HEK293 (cell line): Measurements from ENCODE around the gene SYNE3.

ENCODE experiments used
- CTCF ChIP-seq: fragments of 450-650 bp; formaldehyde crosslinking; IDR thresholded peaks from 2 replicates; pipeline ENCODE4 v1.5.1; 2016; ENCODE audit warnings: missing biosample characterization, missing genetic modification characterization
- KLF7 ChIP-seq: fragments of 450-650 bp; formaldehyde crosslinking; IDR thresholded peaks from 2 replicates; pipeline ENCODE4 v1.5.1; 2016; ENCODE audit warnings: missing biosample characterization, missing genetic modification characterization, borderline replicate concordance
- PRDM1 ChIP-seq: fragments of 450-650 bp; formaldehyde crosslinking; IDR thresholded peaks from 2 replicates; pipeline ENCODE4; 2016; ENCODE audit warnings: missing biosample characterization, missing genetic modification characterization
- PRDM2 ChIP-seq: fragments of 450-650 bp; formaldehyde crosslinking; IDR thresholded peaks from 2 replicates; pipeline ENCODE4 v1.5.1; 2016; ENCODE audit warnings: missing biosample characterization, missing genetic modification characterization, borderline replicate concordance
- TCF7L2 ChIP-seq: IDR thresholded peaks from 2 replicates; pipeline ENCODE4 v1.6.1; 2011; ENCODE audit warnings: low read depth, mild to moderate bottlenecking, inconsistent platforms, low read length, moderate library complexity, borderline replicate concordance
- ZBTB48 ChIP-seq: fragments of 450-650 bp; formaldehyde crosslinking; IDR thresholded peaks from 2 replicates; pipeline ENCODE4 v1.5.1; 2016; ENCODE audit warnings: missing biosample characterization, missing genetic modification characterization
- ZNF114 ChIP-seq: fragments of 450-650 bp; formaldehyde crosslinking; IDR thresholded peaks from 2 replicates; pipeline ENCODE4 v1.5.0; 2017; ENCODE audit warnings: missing biosample characterization, missing genetic modification characterization
- ZNF155 ChIP-seq: fragments of 450-650 bp; formaldehyde crosslinking; IDR thresholded peaks from 2 replicates; pipeline ENCODE4 v1.5.1; 2016; ENCODE audit warnings: missing biosample characterization, missing genetic modification characterization
- ZNF18 ChIP-seq: fragments of 450-650 bp; formaldehyde crosslinking; IDR thresholded peaks from 2 replicates; pipeline ENCODE4 v1.5.1; 2016; ENCODE audit warnings: missing biosample characterization, missing genetic modification characterization
- ZNF19 ChIP-seq: fragments of 450-650 bp; formaldehyde crosslinking; IDR thresholded peaks from 2 replicates; pipeline ENCODE4; 2016; ENCODE audit warnings: missing biosample characterization, missing genetic modification characterization, low read depth
- ZNF2 ChIP-seq: fragments of 450-650 bp; formaldehyde crosslinking; IDR thresholded peaks from 2 replicates; pipeline ENCODE4 v1.5.1; 2016; ENCODE audit warnings: missing biosample characterization, missing genetic modification characterization
- ZNF214 ChIP-seq: fragments of 450-650 bp; formaldehyde crosslinking; IDR thresholded peaks from 2 replicates; pipeline ENCODE4 v1.5.1; 2017; ENCODE audit warnings: missing biosample characterization, mild to moderate bottlenecking, missing genetic modification characterization, borderline replicate concordance
- ZNF23 ChIP-seq: fragments of 450-650 bp; formaldehyde crosslinking; IDR thresholded peaks from 2 replicates; pipeline ENCODE4 v1.5.1; 2016; ENCODE audit warnings: missing biosample characterization, missing genetic modification characterization, borderline replicate concordance
- ZNF354C ChIP-seq: fragments of 450-650 bp; formaldehyde crosslinking; IDR thresholded peaks from 2 replicates; pipeline ENCODE4 v1.5.1; 2016; ENCODE audit warnings: missing biosample characterization, missing genetic modification characterization, low read depth, borderline replicate concordance
- ZNF433 ChIP-seq: fragments of 450-650 bp; formaldehyde crosslinking; IDR thresholded peaks from 2 replicates; pipeline ENCODE4 v1.5.1; 2016; ENCODE audit warnings: missing biosample characterization, missing genetic modification characterization, low read depth
- ZNF513 ChIP-seq: fragments of 450-650 bp; IDR thresholded peaks from 2 replicates; pipeline ENCODE4 v1.5.1; 2018; ENCODE audit warnings: missing biosample characterization, missing genetic modification characterization
- ZNF521 ChIP-seq: fragments of 450-650 bp; formaldehyde crosslinking; IDR thresholded peaks from 2 replicates; pipeline ENCODE4 v1.5.1; 2017; ENCODE audit warnings: missing biosample characterization, mild to moderate bottlenecking, missing genetic modification characterization
- ZNF561 ChIP-seq: fragments of 450-650 bp; IDR thresholded peaks from 2 replicates; pipeline ENCODE4 v1.5.1; 2018; ENCODE audit warnings: missing biosample characterization, missing genetic modification characterization, borderline replicate concordance
- ZNF600 ChIP-seq: fragments of 450-650 bp; formaldehyde crosslinking; IDR thresholded peaks from 2 replicates; pipeline ENCODE4 v1.5.1; 2016; ENCODE audit warnings: missing biosample characterization, missing genetic modification characterization
- ZNF654 ChIP-seq: fragments of 450-650 bp; formaldehyde crosslinking; IDR thresholded peaks from 2 replicates; pipeline ENCODE4 v1.5.1; 2016; ENCODE audit warnings: low read depth, missing biosample characterization, missing genetic modification characterization
- ZNF658 ChIP-seq: fragments of 450-650 bp; formaldehyde crosslinking; IDR thresholded peaks from 2 replicates; pipeline ENCODE4; 2016; ENCODE audit warnings: missing biosample characterization, missing genetic modification characterization
- ZNF843 ChIP-seq: fragments of 450-650 bp; formaldehyde crosslinking; IDR thresholded peaks from 2 replicates; pipeline ENCODE4 v1.5.1; 2016; ENCODE audit warnings: missing biosample characterization, missing genetic modification characterization
- TF ChIP-seq, protein P1 (sequence below): fragments of 450-650 bp; formaldehyde crosslinking; IDR thresholded peaks from 2 replicates; pipeline ENCODE4 v1.5.1; 2016; ENCODE audit warnings: missing biosample characterization, missing genetic modification characterization
- TF ChIP-seq, protein P2 (sequence below): fragments of 450-650 bp; formaldehyde crosslinking; IDR thresholded peaks from 2 replicates; pipeline ENCODE4 v1.5.1; 2016; ENCODE audit warnings: missing biosample characterization, missing genetic modification characterization

The SYNE3 gene

GRCh38 chr14:95561001-95561412 lies 44.6 kb upstream of the SYNE3 start (continued):
- TF ChIP-seq PRDM2 (tag by site-specific recombination) = no peak
- no peak for TF ChIP-seq ZNF658 (tag by site-specific recombination)
- TF ChIP-seq, protein P1, sequence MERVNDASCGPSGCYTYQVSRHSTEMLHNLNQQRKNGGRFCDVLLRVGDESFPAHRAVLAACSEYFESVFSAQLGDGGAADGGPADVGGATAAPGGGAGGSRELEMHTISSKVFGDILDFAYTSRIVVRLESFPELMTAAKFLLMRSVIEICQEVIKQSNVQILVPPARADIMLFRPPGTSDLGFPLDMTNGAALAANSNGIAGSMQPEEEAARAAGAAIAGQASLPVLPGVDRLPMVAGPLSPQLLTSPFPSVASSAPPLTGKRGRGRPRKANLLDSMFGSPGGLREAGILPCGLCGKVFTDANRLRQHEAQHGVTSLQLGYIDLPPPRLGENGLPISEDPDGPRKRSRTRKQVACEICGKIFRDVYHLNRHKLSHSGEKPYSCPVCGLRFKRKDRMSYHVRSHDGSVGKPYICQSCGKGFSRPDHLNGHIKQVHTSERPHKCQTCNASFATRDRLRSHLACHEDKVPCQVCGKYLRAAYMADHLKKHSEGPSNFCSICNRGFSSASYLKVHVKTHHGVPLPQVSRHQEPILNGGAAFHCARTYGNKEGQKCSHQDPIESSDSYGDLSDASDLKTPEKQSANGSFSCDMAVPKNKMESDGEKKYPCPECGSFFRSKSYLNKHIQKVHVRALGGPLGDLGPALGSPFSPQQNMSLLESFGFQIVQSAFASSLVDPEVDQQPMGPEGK (tag by site-specific recombination) = no peak
- TF ChIP-seq CTCF = peak; percentile 96
- no peak for TF ChIP-seq ZNF18 (tag by site-specific recombination)
- no peak for TF ChIP-seq KLF7 (tag by site-specific recombination)
- peak; percentile 76; the same call in 1 of the 2 replicates for TF ChIP-seq ZBTB48 (tag by site-specific recombination)
- TF ChIP-seq ZNF513 (tag by site-specific recombination) = no peak
- TF ChIP-seq ZNF19 = no peak
- no peak for TF ChIP-seq TCF7L2
- no peak for TF ChIP-seq ZNF114 (tag by site-specific recombination)
- TF ChIP-seq PRDM1 (tag by site-specific recombination) = peak; percentile 57; the same call in 1 of the 2 replicates
- TF ChIP-seq ZNF2 (tag by site-specific recombination) = peak; percentile 74
- no peak for TF ChIP-seq ZNF433 (tag by site-specific recombination)
- no peak for TF ChIP-seq ZNF521 (tag by site-specific recombination)
- TF ChIP-seq ZNF23 = no peak
- TF ChIP-seq ZNF654 (tag by site-specific recombination) = peak; percentile 99
- peak; percentile 32; the same call in 1 of the 2 replicates for TF ChIP-seq ZNF561
- TF ChIP-seq, protein P2, sequence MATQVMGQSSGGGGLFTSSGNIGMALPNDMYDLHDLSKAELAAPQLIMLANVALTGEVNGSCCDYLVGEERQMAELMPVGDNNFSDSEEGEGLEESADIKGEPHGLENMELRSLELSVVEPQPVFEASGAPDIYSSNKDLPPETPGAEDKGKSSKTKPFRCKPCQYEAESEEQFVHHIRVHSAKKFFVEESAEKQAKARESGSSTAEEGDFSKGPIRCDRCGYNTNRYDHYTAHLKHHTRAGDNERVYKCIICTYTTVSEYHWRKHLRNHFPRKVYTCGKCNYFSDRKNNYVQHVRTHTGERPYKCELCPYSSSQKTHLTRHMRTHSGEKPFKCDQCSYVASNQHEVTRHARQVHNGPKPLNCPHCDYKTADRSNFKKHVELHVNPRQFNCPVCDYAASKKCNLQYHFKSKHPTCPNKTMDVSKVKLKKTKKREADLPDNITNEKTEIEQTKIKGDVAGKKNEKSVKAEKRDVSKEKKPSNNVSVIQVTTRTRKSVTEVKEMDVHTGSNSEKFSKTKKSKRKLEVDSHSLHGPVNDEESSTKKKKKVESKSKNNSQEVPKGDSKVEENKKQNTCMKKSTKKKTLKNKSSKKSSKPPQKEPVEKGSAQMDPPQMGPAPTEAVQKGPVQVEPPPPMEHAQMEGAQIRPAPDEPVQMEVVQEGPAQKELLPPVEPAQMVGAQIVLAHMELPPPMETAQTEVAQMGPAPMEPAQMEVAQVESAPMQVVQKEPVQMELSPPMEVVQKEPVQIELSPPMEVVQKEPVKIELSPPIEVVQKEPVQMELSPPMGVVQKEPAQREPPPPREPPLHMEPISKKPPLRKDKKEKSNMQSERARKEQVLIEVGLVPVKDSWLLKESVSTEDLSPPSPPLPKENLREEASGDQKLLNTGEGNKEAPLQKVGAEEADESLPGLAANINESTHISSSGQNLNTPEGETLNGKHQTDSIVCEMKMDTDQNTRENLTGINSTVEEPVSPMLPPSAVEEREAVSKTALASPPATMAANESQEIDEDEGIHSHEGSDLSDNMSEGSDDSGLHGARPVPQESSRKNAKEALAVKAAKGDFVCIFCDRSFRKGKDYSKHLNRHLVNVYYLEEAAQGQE (tag by site-specific recombination) = no peak
- TF ChIP-seq ZNF843 (tag by site-specific recombination) = no peak
- no peak for TF ChIP-seq ZNF214 (tag by site-specific recombination)
- TF ChIP-seq ZNF155 (tag by site-specific recombination) = no peak
- TF ChIP-seq ZNF600 (tag by site-specific recombination) = peak; percentile 82
- no peak for TF ChIP-seq ZNF354C (tag by site-specific recombination)
